ENCODE results near the gene MKRN2OS.

Gene MKRN2OS

DNA sequence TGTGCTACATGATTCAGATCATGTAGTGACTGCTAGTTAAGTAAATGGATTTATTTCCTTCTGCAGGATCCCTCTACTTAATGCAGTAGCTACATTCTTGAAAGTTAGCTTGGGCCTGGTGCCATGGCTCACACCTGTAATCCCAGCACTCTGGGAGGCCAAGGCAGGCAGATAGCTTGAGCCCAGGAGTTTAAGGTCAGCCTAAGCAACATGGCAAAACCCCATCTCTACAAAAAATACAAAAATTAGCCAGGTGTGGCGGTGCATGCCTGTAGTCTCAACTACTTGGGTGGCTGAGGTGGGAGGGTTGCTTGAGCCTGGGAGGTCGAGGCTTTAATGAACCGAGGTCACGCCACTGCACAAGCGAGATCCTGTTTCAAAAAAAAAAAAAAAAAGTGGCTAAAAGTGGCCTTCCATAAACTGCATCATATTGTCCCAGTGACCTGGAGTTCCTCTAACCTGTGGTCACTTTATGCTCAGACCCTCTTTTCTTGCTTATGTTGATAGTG lies 39.0 kb downstream of the MKRN2OS start:
- no peaks in the 10 kb centered on the region for H3K27me3 ChIP-seq (replicated peaks; ENCODE audit: control insufficient read depth, insufficient read depth, low read length)
- peaks cover 6% of the 10 kb centered on the region for H3K36me3 ChIP-seq (ENCODE audit: control insufficient read depth, insufficient read depth, low read length)
- DNase-seq (ENCODE audit: extremely low read depth, insufficient read length) = no peak
- TF ChIP-seq, protein P1, sequence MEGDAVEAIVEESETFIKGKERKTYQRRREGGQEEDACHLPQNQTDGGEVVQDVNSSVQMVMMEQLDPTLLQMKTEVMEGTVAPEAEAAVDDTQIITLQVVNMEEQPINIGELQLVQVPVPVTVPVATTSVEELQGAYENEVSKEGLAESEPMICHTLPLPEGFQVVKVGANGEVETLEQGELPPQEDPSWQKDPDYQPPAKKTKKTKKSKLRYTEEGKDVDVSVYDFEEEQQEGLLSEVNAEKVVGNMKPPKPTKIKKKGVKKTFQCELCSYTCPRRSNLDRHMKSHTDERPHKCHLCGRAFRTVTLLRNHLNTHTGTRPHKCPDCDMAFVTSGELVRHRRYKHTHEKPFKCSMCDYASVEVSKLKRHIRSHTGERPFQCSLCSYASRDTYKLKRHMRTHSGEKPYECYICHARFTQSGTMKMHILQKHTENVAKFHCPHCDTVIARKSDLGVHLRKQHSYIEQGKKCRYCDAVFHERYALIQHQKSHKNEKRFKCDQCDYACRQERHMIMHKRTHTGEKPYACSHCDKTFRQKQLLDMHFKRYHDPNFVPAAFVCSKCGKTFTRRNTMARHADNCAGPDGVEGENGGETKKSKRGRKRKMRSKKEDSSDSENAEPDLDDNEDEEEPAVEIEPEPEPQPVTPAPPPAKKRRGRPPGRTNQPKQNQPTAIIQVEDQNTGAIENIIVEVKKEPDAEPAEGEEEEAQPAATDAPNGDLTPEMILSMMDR (IDR thresholded peaks at IDR 0.05; ENCODE audit: insufficient read depth, low read length, poor library complexity, severe bottlenecking) = no peak
- H3K4me3 ChIP-seq (replicated peaks; ENCODE audit: low read depth, low read length) = no peak overlapping the region

DNA sequence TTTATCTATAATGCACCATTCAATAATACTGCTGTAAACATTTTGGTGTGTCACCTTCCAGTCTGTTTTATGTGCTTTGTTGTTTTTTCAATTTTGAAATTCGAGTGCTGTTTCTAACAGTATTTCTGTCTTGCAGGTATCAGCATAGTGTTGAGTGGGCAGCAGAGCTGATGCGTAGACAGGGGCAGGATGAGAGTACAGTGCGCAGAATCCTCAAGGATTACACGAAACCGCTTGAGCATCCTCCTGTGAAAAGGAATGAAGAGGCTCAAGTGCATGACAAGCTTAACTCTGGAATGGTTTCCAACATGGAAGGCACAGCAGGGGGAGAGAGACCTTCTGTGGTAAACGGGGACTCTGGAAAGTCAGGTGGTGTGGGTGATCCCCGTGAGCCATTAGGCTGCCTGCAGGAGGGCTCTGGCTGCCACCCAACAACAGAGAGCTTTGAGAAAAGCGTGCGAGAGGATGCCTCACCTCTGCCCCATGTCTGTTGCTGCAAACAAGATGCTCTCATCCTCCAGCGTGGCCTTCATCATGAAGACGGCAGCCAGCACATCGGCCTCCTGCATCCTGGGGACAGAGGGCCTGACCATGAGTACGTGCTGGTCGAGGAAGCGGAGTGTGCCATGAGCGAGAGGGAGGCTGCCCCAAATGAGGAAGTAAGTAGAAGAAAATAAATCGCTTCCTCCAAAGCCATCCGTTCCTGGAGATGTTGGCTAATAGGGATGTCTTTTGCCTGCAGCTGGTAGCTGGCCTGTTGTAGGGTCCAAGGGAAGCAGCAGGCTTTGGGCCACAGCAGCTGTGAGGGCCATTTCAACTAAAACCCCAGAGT lies 42.0 kb downstream of the MKRN2OS start:
- Histone ChIP-seq H3K36me3 (ENCODE audit: control insufficient read depth, insufficient read depth, low read length) (peaks cover 18% of the 10 kb centered on the region), H3K27me3 (replicated peaks; ENCODE audit: control insufficient read depth, insufficient read depth, low read length) (no peaks in the 10 kb centered on the region), H3K4me3 (replicated peaks; ENCODE audit: low read depth, low read length) (no peak overlapping the region)
- TF ChIP-seq, protein P1 (IDR thresholded peaks at IDR 0.05; ENCODE audit: insufficient read depth, low read length, poor library complexity, severe bottlenecking) = no peak
- DNase-seq (ENCODE audit: extremely low read depth, insufficient read length) = no peak

DNA sequence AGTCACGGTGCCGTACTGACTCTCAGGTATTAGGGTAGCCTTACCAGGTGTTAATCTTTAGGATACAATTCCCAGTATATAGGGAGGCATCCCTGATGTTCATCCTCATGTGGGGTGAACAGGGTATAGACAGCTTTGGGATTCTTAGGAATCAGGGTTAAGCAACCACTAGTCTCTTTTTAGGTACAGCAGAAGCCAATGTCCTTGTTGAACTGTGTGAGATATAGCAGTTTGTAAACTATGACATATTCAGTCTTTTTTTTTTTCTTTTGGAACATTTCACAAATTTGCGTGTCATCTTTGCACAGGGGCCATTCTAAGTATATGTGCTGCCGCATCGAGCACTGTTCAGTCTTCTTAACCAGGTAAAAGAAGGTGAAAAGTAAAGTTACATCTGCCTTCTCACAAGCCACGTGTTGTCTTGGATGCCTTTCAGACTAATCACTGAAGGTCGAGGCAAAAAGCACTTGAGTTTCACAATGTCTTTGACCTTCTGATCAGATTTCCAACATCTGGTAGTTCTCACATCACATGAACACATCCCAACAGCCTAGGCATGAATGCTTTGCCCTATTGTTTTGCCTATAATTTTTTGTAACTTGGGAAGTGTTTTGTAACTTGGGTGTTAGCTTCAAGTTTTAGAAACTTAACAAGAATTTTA lies 43.8 kb downstream of the MKRN2OS start:
- no peak for DNase-seq (ENCODE audit: extremely low read depth, insufficient read length)
- TF ChIP-seq, protein P1 (IDR thresholded peaks at IDR 0.05; ENCODE audit: insufficient read depth, low read length, poor library complexity, severe bottlenecking) = no peak
- no peaks in the 10 kb centered on the region for H3K27me3 ChIP-seq (replicated peaks; ENCODE audit: control insufficient read depth, insufficient read depth, low read length)
- H3K36me3 ChIP-seq (ENCODE audit: control insufficient read depth, insufficient read depth, low read length) = peaks cover 24% of the 10 kb centered on the region
- no peak overlapping the region for H3K4me3 ChIP-seq (replicated peaks; ENCODE audit: low read depth, low read length)

DNA sequence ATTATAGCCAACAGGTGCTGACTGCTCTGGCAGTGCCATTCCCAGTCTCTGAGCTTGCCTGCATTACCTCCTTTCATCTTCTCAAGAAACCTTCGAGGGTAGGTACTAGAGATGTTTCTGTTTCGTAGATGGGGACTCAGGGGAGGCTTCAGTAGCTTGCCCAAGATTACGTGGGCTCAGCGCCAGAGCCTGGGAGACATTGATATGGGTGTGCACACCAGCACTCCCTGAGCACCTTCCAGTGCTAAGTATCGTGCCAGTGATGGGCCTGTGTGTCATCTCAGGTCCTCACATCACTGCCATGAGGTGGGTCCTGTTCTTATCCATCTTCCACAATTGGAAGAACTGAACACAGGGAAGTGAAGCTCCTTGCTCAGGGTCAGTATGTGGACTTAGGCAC lies 45.8 kb downstream of the MKRN2OS start:
- H3K36me3 ChIP-seq (ENCODE audit: control insufficient read depth, insufficient read depth, low read length) = peaks cover 29% of the 10 kb centered on the region
- no peaks in the 10 kb centered on the region for H3K27me3 ChIP-seq (replicated peaks; ENCODE audit: control insufficient read depth, insufficient read depth, low read length)
- TF ChIP-seq, protein P1 (IDR thresholded peaks at IDR 0.05; ENCODE audit: insufficient read depth, low read length, poor library complexity, severe bottlenecking) = no peak
- DNase-seq (ENCODE audit: extremely low read depth, insufficient read length) = no peak
- no peak overlapping the region for H3K4me3 ChIP-seq (replicated peaks; ENCODE audit: low read depth, low read length)

DNA sequence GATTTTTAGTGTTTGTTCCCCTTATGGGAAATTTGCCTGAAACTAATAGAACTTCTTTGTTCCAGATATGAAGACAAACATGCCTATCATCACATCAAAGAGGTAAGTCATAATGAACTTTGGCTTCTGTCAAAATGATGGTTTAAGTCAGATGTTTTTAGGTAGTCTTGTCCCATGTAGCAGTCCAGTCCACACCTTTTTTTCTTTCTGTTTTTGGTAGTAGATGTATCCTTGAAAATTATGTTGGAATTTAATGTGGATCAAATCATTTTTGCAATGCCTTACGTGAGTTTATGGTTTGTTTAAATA lies 48.9 kb downstream of the MKRN2OS start:
- TF ChIP-seq, protein P1 (IDR thresholded peaks at IDR 0.05; ENCODE audit: insufficient read depth, low read length, poor library complexity, severe bottlenecking) = no peak
- Histone ChIP-seq H3K36me3 (ENCODE audit: control insufficient read depth, insufficient read depth, low read length) (peaks cover 23% of the 10 kb centered on the region), H3K27me3 (replicated peaks; ENCODE audit: control insufficient read depth, insufficient read depth, low read length) (no peaks in the 10 kb centered on the region), H3K4me3 (replicated peaks; ENCODE audit: low read depth, low read length) (no peak overlapping the region)
- DNase-seq (ENCODE audit: extremely low read depth, insufficient read length) = no peak
